ENCODE measurements around the gene SMS.

The SMS gene

DNA sequence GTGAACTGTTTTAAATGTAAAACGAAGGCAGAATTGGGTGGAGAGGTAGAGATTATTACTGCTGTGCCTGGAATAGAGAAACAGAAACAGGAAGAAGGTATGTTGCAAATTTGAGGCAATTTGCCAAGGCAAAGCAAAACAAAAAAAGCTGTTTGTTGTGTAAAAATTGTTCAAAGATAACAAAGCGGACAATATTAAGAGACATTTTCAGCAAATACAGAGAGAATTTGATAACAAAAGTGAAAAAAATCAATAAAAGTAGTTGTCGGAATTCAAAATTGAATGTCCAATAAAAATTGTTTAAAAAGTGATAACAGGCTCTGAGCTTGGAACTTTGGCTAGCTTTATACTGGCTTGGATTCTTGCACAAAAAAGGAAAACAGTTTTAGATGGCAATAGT lies 14.4 kb upstream of the SMS start:
- TF ChIP-seq, protein P1, sequence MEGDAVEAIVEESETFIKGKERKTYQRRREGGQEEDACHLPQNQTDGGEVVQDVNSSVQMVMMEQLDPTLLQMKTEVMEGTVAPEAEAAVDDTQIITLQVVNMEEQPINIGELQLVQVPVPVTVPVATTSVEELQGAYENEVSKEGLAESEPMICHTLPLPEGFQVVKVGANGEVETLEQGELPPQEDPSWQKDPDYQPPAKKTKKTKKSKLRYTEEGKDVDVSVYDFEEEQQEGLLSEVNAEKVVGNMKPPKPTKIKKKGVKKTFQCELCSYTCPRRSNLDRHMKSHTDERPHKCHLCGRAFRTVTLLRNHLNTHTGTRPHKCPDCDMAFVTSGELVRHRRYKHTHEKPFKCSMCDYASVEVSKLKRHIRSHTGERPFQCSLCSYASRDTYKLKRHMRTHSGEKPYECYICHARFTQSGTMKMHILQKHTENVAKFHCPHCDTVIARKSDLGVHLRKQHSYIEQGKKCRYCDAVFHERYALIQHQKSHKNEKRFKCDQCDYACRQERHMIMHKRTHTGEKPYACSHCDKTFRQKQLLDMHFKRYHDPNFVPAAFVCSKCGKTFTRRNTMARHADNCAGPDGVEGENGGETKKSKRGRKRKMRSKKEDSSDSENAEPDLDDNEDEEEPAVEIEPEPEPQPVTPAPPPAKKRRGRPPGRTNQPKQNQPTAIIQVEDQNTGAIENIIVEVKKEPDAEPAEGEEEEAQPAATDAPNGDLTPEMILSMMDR (IDR thresholded peaks at IDR 0.05; ENCODE audit: insufficient read depth, missing control alignments): no peak
- no peak for DNase-seq (ENCODE audit: insufficient read length, low spot score)
- FAIRE-seq: no peak

DNA sequence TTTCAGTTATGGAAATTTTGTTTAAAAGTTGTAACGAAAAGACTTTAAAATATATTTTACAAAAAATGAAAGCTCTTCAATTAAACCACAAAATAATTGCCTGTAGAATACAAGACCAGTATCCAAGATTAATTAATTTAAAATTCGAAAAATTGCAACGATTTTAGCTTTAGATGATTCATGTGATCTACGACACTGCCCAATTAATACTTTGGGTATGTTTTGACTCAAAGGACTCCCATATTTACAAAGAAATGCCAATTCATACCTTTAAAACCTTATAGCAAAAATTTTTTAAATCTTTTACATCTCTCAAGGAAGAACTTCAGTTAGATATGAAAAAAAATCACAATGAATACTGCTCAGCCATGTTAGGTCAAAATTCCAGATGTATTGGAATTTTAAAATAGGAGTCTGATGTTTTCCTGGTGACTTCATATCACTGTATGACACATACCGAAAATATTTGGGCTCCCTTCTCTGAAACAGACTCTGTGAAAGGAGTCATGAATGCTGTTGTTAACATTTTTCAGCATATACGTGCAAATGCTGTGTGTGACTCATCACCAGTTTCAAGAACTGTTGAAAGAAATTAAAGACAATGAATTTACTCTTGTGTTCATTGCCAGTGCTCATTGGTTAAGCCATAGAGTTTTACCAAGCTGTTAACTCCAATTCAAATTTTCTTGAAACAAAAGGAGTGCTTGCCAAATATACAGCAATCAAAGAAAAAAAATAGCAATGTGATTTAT lies 13.8 kb upstream of the SMS start:
- TF ChIP-seq, protein P1 (IDR thresholded peaks at IDR 0.05; ENCODE audit: insufficient read depth, missing control alignments): no peak
- DNase-seq (ENCODE audit: insufficient read length, low spot score) (no peak), FAIRE-seq (no peak)

DNA sequence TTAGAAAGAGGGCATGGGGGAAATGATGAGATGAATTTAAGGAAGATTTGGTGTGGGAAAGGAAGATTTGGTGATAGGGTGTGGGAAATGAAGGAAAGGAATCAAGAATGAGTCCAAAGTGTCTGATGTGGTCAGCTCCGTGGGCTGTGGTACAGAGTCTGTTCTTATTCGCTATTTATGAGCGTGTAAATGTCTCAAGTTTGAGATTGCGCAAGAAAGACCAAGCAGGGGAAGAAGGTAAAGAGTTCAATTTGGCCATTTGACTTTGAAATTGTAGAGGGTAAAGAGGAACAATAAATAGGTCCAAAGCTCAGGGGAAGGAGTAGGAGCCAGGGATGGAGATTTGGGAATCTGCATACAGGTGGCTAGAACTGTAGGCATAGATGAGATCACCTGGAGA lies 11.3 kb upstream of the SMS start:
- TF ChIP-seq, protein P1 (IDR thresholded peaks at IDR 0.05; ENCODE audit: insufficient read depth, missing control alignments): no peak
- DNase-seq (ENCODE audit: insufficient read length, low spot score): no peak
- FAIRE-seq: no peak

DNA sequence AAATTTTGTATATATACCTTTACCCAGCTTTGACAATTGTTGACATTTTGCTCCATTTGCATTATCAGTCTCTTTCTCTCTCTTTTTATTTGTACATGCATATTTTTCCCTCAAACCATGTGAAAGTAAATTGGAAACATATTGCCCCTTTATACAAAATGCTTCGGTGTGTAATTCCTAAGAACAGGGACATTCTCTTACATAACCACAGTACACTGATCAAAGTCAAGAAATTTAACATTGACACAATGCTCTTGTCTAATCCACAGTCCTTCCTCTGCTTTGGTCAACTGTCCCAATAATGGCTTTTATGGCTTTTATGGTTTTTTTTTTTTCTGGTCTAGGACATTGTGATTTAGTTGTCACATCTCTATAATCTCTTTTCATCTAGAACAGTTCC lies 9.5 kb upstream of the SMS start:
- DNase-seq (ENCODE audit: insufficient read length, low spot score): no peak

DNA sequence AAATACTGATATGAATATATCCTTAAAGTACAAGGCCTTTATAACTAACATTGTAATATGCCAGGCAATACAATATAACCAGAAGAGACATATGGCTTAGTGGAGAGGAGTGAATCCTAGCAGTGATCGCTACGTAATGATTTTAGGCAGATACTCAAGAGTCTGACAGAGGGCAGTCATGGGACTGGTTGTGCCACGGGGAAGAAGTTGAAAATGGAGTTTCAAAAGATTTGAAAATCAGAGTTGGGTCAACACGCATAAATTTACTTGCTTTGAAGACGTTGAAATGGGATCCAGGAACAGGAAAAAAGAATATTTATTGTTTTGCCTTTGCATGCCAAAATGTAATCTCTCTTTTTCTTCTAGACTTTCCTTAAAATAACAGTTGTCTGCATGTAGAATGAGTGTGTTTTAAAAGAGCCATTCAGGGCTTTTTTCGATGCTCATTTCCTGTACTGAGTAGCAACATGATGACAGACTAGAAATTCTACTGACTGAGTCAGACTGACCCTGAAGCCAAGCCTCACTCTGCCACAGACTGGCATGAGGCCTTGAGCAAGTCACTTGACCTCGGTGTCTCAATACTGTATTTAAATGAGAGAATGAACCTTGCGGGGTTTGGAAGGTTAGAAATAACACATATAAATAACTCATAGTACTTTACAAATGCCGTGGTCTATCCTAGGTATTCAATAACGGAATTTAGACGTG lies 8.1 kb upstream of the SMS start:
- DNase-seq (ENCODE audit: insufficient read length, low spot score): no peak
- no peak for FAIRE-seq

More for the DNA sequence above, 9.5 kb upstream of the SMS start:
- no peak for FAIRE-seq
- TF ChIP-seq, protein P1 (IDR thresholded peaks at IDR 0.05; ENCODE audit: insufficient read depth, missing control alignments): no peak

DNA sequence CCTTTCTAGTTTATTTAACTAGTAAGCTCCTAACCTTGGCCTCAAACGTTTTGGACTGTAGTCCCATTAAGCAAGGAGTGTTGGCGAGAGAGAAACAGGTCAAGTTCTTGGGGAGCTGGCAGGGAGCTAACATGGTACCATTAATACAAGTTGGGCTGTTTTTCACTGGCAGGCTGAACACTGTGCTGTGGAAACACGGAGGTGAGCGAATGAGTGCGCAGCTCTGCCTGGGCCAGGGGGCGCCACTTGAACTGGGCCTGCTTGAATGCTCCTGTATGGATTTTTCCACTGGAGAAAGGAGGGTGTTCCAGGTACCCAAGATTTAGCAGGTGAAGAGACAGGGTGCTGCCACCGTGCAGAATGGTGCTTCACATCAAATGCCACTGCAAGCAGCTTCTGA lies 7.4 kb upstream of the SMS start:
- TF ChIP-seq, protein P1 (IDR thresholded peaks at IDR 0.05; ENCODE audit: insufficient read depth, missing control alignments): no peak
- DNase-seq (ENCODE audit: insufficient read length, low spot score) (no peak), FAIRE-seq (no peak)

More for the DNA sequence above, 8.1 kb upstream of the SMS start:
- TF ChIP-seq, protein P1 (IDR thresholded peaks at IDR 0.05; ENCODE audit: insufficient read depth, missing control alignments): no peak

DNA sequence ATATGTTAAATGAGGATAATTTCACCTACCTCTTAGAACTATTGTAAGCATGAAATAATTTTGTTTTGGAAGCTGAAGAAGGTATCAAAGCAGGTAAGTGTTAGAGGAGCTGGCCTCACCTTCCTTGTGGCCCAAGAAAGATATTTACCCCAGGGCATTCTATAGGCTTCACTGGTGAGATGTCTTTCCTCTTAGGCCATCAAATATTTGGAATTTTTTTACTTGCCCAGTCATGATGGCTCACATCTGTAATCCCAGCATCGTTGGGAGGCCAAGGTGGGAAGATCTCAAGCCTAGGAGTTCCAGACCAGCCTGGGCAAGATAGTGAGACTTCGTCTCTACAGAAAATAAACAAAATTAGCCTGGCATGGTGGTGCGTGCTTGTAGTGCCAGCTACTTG lies 6.1 kb upstream of the SMS start:
- TF ChIP-seq, protein P1 (IDR thresholded peaks at IDR 0.05; ENCODE audit: insufficient read depth, missing control alignments): no peak
- no peak for DNase-seq (ENCODE audit: insufficient read length, low spot score)
- no peak for FAIRE-seq

All from D721Med (cell line).